Kidney (tissue), 14 donors: ENCODE data around the gene COQ4. TPM values are rescaled to one million over a fixed set of nuclear protein-coding genes. Genes with fewer than 3 reads are reported as not detected.

Source experiments
- DNase-seq, 5 donors: peaks; one replicate each; pipeline ENCODE4 v3.0.0-alpha.2; 2013 to 2020
- FAIRE-seq: peaks from 2 replicates; lab custom pipeline; 2012; peaks lifted over from hg19 to GRCh38; lab: Jason Lieb, UNC
- H3K27ac ChIP-seq, 2 donors: one replicate each; pipeline ENCODE4 v1.7.0; 2013; ENCODE audit warnings: low read depth in 2 of 2, low read length in 2 of 2, inconsistent platforms in 1 of 2
- H3K27me3 ChIP-seq: one replicate; pipeline ENCODE4 v1.7.1; 2013; ENCODE audit warnings: low read length, inconsistent platforms; ENCODE audit not compliant: control insufficient read depth, insufficient read depth
- H3K36me3 ChIP-seq, 3 donors: one replicate each; pipeline versions ENCODE4 v1.7.0 to v1.7.1; 2013; ENCODE audit warnings: low read length in 3 of 3, control low read depth in 1 of 3, inconsistent platforms in 1 of 3; ENCODE audit not compliant: insufficient read depth in 3 of 3, control insufficient read depth in 2 of 3
- H3K4me1 ChIP-seq, 3 donors: one replicate each; pipeline versions ENCODE4 v1.7.0 to v1.7.1; 2013; ENCODE audit warnings: low read length in 3 of 3, inconsistent platforms in 1 of 3, low read depth in 1 of 3; ENCODE audit not compliant: control insufficient read depth in 2 of 3, insufficient read depth in 2 of 3
- H3K4me3 ChIP-seq, 3 donors: one replicate each; pipeline versions ENCODE4 v1.7.0 to v1.8.1; 2013; ENCODE audit warnings: low read length in 3 of 3, control low read depth in 1 of 3, inconsistent platforms in 1 of 3
- H3K9ac ChIP-seq, 3 donors: one replicate each; pipeline versions ENCODE4 v1.7.0 to v1.7.1; 2013; ENCODE audit warnings: low read length in 3 of 3, control low read depth in 1 of 3, inconsistent platforms in 1 of 3
- H3K9me3 ChIP-seq, 3 donors: one replicate each; pipeline versions ENCODE4 v1.7.0 to v1.7.1; 2013; ENCODE audit warnings: low read length in 3 of 3, control low read depth in 1 of 3, inconsistent platforms in 1 of 3; ENCODE audit not compliant: control insufficient read depth in 2 of 3, insufficient read depth in 1 of 3
- CTCF ChIP-seq: IDR thresholded peaks from 3 replicates; pipeline ENCODE4 v1.5.1; 2012; ENCODE audit warnings: mild to moderate bottlenecking, moderate library complexity, borderline replicate concordance; ENCODE audit not compliant: insufficient read depth; ENCODE audit errors: extremely low read depth
- intact Hi-C: fragments of 100-400 bp; cut with DNase I; formaldehyde crosslinking; loops from one replicate; pipeline ENCODE4 v1.11.1; 2022
- polyA plus RNA-seq: library from polyadenylated mRNA; stranded (reverse); fragments of 350-450 nt; fragmentation: Illumina TruSeq; extraction: RNeasy Lipid Tissue Mini Kit (QIAGEN cat#74804); gene quantifications from one replicate; pipeline ENCODE4 v1.2.3, GENCODE V29; 2014; ENCODE audit warnings: low read depth, low replicate concordance; ENCODE audit not compliant: insufficient read depth
- total RNA-seq: library from RNA; stranded (reverse); fragmentation: NEBNext Ultra II Directional; extraction: Animal tissue kit (Norgen Biotek cat#: 25700); gene quantifications from one replicate; pipeline ENCODE4 v1.2.1, GENCODE V29; 2021
- donor health status: control.
- donor health status: control.
- donor health status: control.
- donor health status: control.
- donor health status: control.
- donor health status: DM: yes; HTN: yes; CAD: no.
- donor health status: Normal renal cell carcinoma (clear cell type).

The COQ4 gene
- total and polyA plus RNA-seq, 2 donors from 2014 or later, result 59.7 to 111 TPM

- H3K27ac ChIP-seq, result no peak overlapping the region
- intact Hi-C loops, result no loop called here
- peak overlapping the region in 1 of 3 donors; percentile 56 for H3K4me3 ChIP-seq
- no peaks in the 10 kb centered on the region for H3K36me3 ChIP-seq
- H3K9me3 ChIP-seq, result no peaks in the 10 kb centered on the region
- TF ChIP-seq CTCF, result no peak
- H3K9ac ChIP-seq, result no peak overlapping the region
- no peak for FAIRE-seq
- DNase-seq, result no peak
- H3K4me1 ChIP-seq, result peaks cover 0 to 21% (median 10%) of the 10 kb centered on the region in 3 donors
- no peaks in the 10 kb centered on the region for H3K27me3 ChIP-seq
These were observed 42.9 kb downstream of the COQ4 start for GRCh38 chr9:128365525-128365924.

- FAIRE-seq, result no peak
- Histone ChIP-seq H3K36me3 (no peaks in the 10 kb centered on the region), H3K9ac (no peak overlapping the region), H3K9me3 (no peaks in the 10 kb centered on the region), H3K27me3 (no peaks in the 10 kb centered on the region), H3K4me3 (no peak overlapping the region), H3K4me1 (peaks cover 0 to 19% (median 9%) of the 10 kb centered on the region in 3 donors), H3K27ac (no peak overlapping the region)
- DNase-seq, result no peak
- TF ChIP-seq CTCF, result no peak
- intact Hi-C loops, result no loop called here
These were observed 46.5 kb downstream of the COQ4 start for GRCh38 chr9:128369024-128369706.

GRCh38 chr9:128370367-128370751, 47.7 kb downstream of the COQ4 start:
- FAIRE-seq, result no peak

More at GRCh38 chr9:128370367-128370751, 47.7 kb downstream of the COQ4 start:
- Histone ChIP-seq H3K36me3 (no peaks in the 10 kb centered on the region), H3K4me1 (peaks cover 0 to 12% (median 9%) of the 10 kb centered on the region in 3 donors), H3K9ac (peak overlapping the region; percentile 83 to 90 (median 89)), H3K9me3 (no peaks in the 10 kb centered on the region), H3K27me3 (no peaks in the 10 kb centered on the region), H3K27ac (peak overlapping the region; percentile 75 to 79), H3K4me3 (peak overlapping the region; percentile 82 to 99 (median 94))
- intact Hi-C loops, result no loop called here
- DNase-seq, result no peak
- no peak for TF ChIP-seq CTCF
